Trophoblast cell (in vitro differentiated cells and primary cell): ENCODE measurements around the gene FAM110A.

Source experiments
- DNase-seq, 2 donors: peaks; one replicate each; pipeline ENCODE4 v3.0.0-alpha.2; 2016
- H2AFZ ChIP-seq: 2 replicates; pipeline ENCODE4 v1.6.1; 2013; ENCODE audit warnings: low read length, moderate library complexity, mild to moderate bottlenecking; ENCODE audit not compliant: insufficient read depth, poor library complexity
- H2AK5ac ChIP-seq: 2 replicates; pipeline ENCODE4 v1.6.1; 2013; ENCODE audit warnings: mild to moderate bottlenecking, low read length
- H2BK120ac ChIP-seq: 2 replicates; pipeline ENCODE4 v1.6.1; 2013; ENCODE audit warnings: low read length, mild to moderate bottlenecking, moderate library complexity; ENCODE audit not compliant: insufficient read depth, poor library complexity
- H2BK12ac ChIP-seq: 2 replicates; pipeline ENCODE4 v1.6.1; 2013; ENCODE audit warnings: mild to moderate bottlenecking, low read length, moderate library complexity
- H2BK5ac ChIP-seq: 2 replicates; pipeline ENCODE4 v1.6.1; 2013; ENCODE audit warnings: low read length, low read depth, moderate library complexity, mild to moderate bottlenecking; ENCODE audit not compliant: poor library complexity
- H3K14ac ChIP-seq: 2 replicates; pipeline ENCODE4 v1.6.1; 2013; ENCODE audit warnings: mild to moderate bottlenecking, low read length
- H3K18ac ChIP-seq: 2 replicates; pipeline ENCODE4 v1.6.1; 2013; ENCODE audit warnings: mild to moderate bottlenecking, low read length
- H3K23ac ChIP-seq: 2 replicates; pipeline ENCODE4 v1.6.1; 2013; ENCODE audit warnings: low read length
- H3K27ac ChIP-seq: 2 replicates; pipeline ENCODE4 v1.5.1; 2013; ENCODE audit warnings: low read depth, mild to moderate bottlenecking, inconsistent platforms, low read length, moderate library complexity
- H3K27me3 ChIP-seq: 2 replicates; pipeline ENCODE4 v1.6.1; 2013; ENCODE audit warnings: inconsistent platforms, mild to moderate bottlenecking, low read length, moderate library complexity; ENCODE audit not compliant: insufficient read depth
- H3K36me3 ChIP-seq, 2 experiments: 1 replicate in 1 of 2; 2 replicates in 1 of 2; pipeline ENCODE4 v1.6.1; 2013; ENCODE audit warnings: low read length in 2 of 2, mild to moderate bottlenecking in 2 of 2, moderate library complexity in 1 of 2; ENCODE audit not compliant: insufficient read depth in 2 of 2, control insufficient read depth in 1 of 2
- H3K4ac ChIP-seq: 2 replicates; pipeline ENCODE4 v1.6.1; 2013; ENCODE audit warnings: low read depth, mild to moderate bottlenecking, low read length, moderate library complexity
- H3K4me1 ChIP-seq, 2 experiments: 1 replicate in 1 of 2; 2 replicates in 1 of 2; pipeline ENCODE4 v1.6.1; 2013; ENCODE audit warnings: low read length in 2 of 2, mild to moderate bottlenecking in 2 of 2, moderate library complexity in 1 of 2; ENCODE audit not compliant: insufficient read depth in 2 of 2, control insufficient read depth in 1 of 2
- H3K4me2 ChIP-seq: 2 replicates; pipeline ENCODE4 v1.6.1; 2013; ENCODE audit warnings: inconsistent platforms, mild to moderate bottlenecking, low read length, moderate library complexity
- H3K4me3 ChIP-seq: 2 replicates; pipeline ENCODE4 v1.5.1; 2013; ENCODE audit warnings: mild to moderate bottlenecking, low read depth, low read length, inconsistent platforms
- H3K79me1 ChIP-seq: one replicate; pipeline ENCODE4 v1.6.1; 2013; ENCODE audit warnings: low read length
- H3K79me2 ChIP-seq: 2 replicates; pipeline ENCODE4 v1.6.1; 2013; ENCODE audit warnings: low read length, mild to moderate bottlenecking; ENCODE audit not compliant: control insufficient read depth, insufficient read depth, poor library complexity
- H3K9ac ChIP-seq: 2 replicates; pipeline ENCODE4 v1.6.1; 2013; ENCODE audit warnings: mild to moderate bottlenecking, low read length
- H3K9me3 ChIP-seq: 2 replicates; pipeline ENCODE4 v1.6.1; 2013; ENCODE audit warnings: low read depth, mild to moderate bottlenecking, control low read depth, inconsistent platforms, low read length; ENCODE audit not compliant: insufficient read depth
- H4K12ac ChIP-seq: 2 replicates; pipeline ENCODE4 v1.6.1; 2013; ENCODE audit warnings: low read depth, mild to moderate bottlenecking, low read length, moderate library complexity
- H4K8ac ChIP-seq: 2 replicates; pipeline ENCODE4 v1.6.1; 2013; ENCODE audit warnings: low read depth, mild to moderate bottlenecking, low read length, moderate library complexity
- H4K91ac ChIP-seq: one replicate; pipeline ENCODE4 v1.6.1; 2013; ENCODE audit warnings: low read depth, mild to moderate bottlenecking, low read length, moderate library complexity
- WGBS: extraction: QIAGEN DNeasy Blood & Tissue Kit; methylation state at CpG from one replicate; pipeline ENCODE4 v1.1.7; 2013; ENCODE audit warnings: missing lambda C conversion rate; ENCODE audit not compliant: insufficient read length, insufficient coverage; ENCODE audit errors: extremely low coverage; 5-methylcytosine and 5-hydroxymethylcytosine counted together

The FAM110A gene

GRCh38 chr20:868279-868678 lies 34.8 kb downstream of the FAM110A start:
- Histone ChIP-seq H3K18ac (no peak overlapping the region), H3K27ac (no peak overlapping the region), H3K4ac (no peak overlapping the region), H3K27me3 (no peaks in the 10 kb centered on the region), H2AK5ac (no peak overlapping the region), H3K4me3 (no peak overlapping the region), H4K12ac (no peak overlapping the region), H3K9me3 (no peaks in the 10 kb centered on the region), H3K79me2 (no peaks in the 10 kb centered on the region), H3K4me2 (no peak overlapping the region), H2BK120ac (no peak overlapping the region), H2AFZ (no peak overlapping the region), H3K14ac (no peak overlapping the region), H4K8ac (no peak overlapping the region), H3K23ac (no peak overlapping the region), H3K9ac (no peak overlapping the region), H4K91ac (no peak overlapping the region), H3K36me3 (no peaks in the 10 kb centered on the region), H2BK12ac (no peak overlapping the region), H3K79me1 (no peaks in the 10 kb centered on the region), H3K4me1 (peaks cover under 1 to 1% of the 10 kb centered on the region in 2 experiments), H2BK5ac (no peak overlapping the region)
- WGBS = no CpG with 5 or more reads among the region's 9 CpGs
- DNase-seq = no peak

- no peak overlapping the region for H2AFZ ChIP-seq
- no peak for DNase-seq
- H2BK120ac ChIP-seq = no peak overlapping the region
- H2AK5ac ChIP-seq = no peak overlapping the region
- peaks cover 6% of the 10 kb centered on the region in 2 experiments for H3K4me1 ChIP-seq
- H2BK12ac ChIP-seq = no peak overlapping the region
- H3K27me3 ChIP-seq = no peaks in the 10 kb centered on the region
- H3K9ac ChIP-seq = no peak overlapping the region
- H3K14ac ChIP-seq = no peak overlapping the region
- no peaks in the 10 kb centered on the region for H3K36me3 ChIP-seq
- no peak overlapping the region for H3K23ac ChIP-seq
- no peak overlapping the region for H4K8ac ChIP-seq
- H4K12ac ChIP-seq = no peak overlapping the region
- no peaks in the 10 kb centered on the region for H3K79me2 ChIP-seq
- H3K4ac ChIP-seq = no peak overlapping the region
- H2BK5ac ChIP-seq = no peak overlapping the region
- H3K27ac ChIP-seq = no peak overlapping the region
- no peak overlapping the region for H3K18ac ChIP-seq
- no peak overlapping the region for H4K91ac ChIP-seq
- no peaks in the 10 kb centered on the region for H3K79me1 ChIP-seq
- H3K4me2 ChIP-seq = no peak overlapping the region
- H3K4me3 ChIP-seq = no peak overlapping the region
- WGBS = no CpG with 5 or more reads among the region's 5 CpGs
- H3K9me3 ChIP-seq = no peaks in the 10 kb centered on the region
These were observed 36.1 kb downstream of the FAM110A start for GRCh38 chr20:869606-870005.

GRCh38 chr20:870758-871157 lies 37.2 kb downstream of the FAM110A start:
- no peak overlapping the region for H3K14ac ChIP-seq
- no peak overlapping the region for H3K9ac ChIP-seq
- H3K4me3 ChIP-seq = no peak overlapping the region
- no peak overlapping the region for H3K23ac ChIP-seq
- H3K4me1 ChIP-seq = peaks cover 6% of the 10 kb centered on the region in 2 experiments
- H3K27ac ChIP-seq = no peak overlapping the region
- no peaks in the 10 kb centered on the region for H3K79me1 ChIP-seq
- no peak overlapping the region for H3K4ac ChIP-seq
- H2AK5ac ChIP-seq = no peak overlapping the region
- H2BK120ac ChIP-seq = no peak overlapping the region
- no peak overlapping the region for H4K8ac ChIP-seq
- H3K36me3 ChIP-seq = no peaks in the 10 kb centered on the region
- no peak overlapping the region for H4K12ac ChIP-seq
- H2BK12ac ChIP-seq = no peak overlapping the region
- no peak overlapping the region for H2AFZ ChIP-seq
- no peaks in the 10 kb centered on the region for H3K9me3 ChIP-seq
- H3K18ac ChIP-seq = no peak overlapping the region
- H3K4me2 ChIP-seq = no peak overlapping the region
- H2BK5ac ChIP-seq = no peak overlapping the region
- no peaks in the 10 kb centered on the region for H3K79me2 ChIP-seq
- WGBS = no CpG with 5 or more reads among the region's 3 CpGs
- DNase-seq = no peak
- no peak overlapping the region for H4K91ac ChIP-seq
- H3K27me3 ChIP-seq = no peaks in the 10 kb centered on the region

- Histone ChIP-seq H4K91ac (no peak overlapping the region), H3K9me3 (no peaks in the 10 kb centered on the region), H3K79me1 (no peaks in the 10 kb centered on the region), H2BK120ac (no peak overlapping the region), H2BK5ac (no peak overlapping the region), H3K9ac (no peak overlapping the region), H3K27ac (no peak overlapping the region), H3K4me2 (no peak overlapping the region), H3K4me3 (no peak overlapping the region), H4K12ac (no peak overlapping the region), H2AFZ (no peak overlapping the region), H3K4ac (no peak overlapping the region), H3K23ac (no peak overlapping the region), H3K14ac (no peak overlapping the region), H3K79me2 (no peaks in the 10 kb centered on the region), H3K18ac (no peak overlapping the region), H3K4me1 (peaks cover 6% of the 10 kb centered on the region in 2 experiments), H2BK12ac (no peak overlapping the region), H2AK5ac (no peak overlapping the region), H4K8ac (no peak overlapping the region), H3K36me3 (no peaks in the 10 kb centered on the region), H3K27me3 (no peaks in the 10 kb centered on the region)
- no peak for DNase-seq
These were observed 37.9 kb downstream of the FAM110A start for GRCh38 chr20:871436-871835.
